ENCODE data around the gene SKOR2. TPM values are rescaled to one million over a fixed set of nuclear protein-coding genes. Genes with fewer than 3 reads are reported as not detected.
A peak's percentile ranks its signal among the peaks of the same experiment; 100 is the strongest.

SKOR2 gene
- total RNA-seq, 1 donor from 2014 or later: not detected

DNA sequence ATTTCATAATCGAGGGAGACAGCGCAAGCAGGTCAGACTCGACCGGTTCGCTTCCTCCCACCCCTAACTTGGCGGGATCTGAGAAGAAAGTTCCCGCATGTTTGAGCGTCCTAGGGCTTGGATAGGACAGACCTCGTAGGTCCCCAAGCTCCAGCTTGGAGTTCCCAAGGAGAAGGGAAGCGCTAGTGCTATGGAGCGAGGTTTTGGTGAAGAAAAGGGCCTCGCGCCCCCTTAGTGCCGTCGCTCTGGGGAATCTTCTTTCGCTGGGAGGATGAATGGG, 11.6 kb upstream of the SKOR2 start:
- H3K4me3 ChIP-seq (ENCODE audit: insufficient read depth, low read depth, low read length): peak overlapping the region; percentile 59
- no peak for TF ChIP-seq EZH2 (IDR thresholded peaks at IDR 0.05; ENCODE audit: insufficient read depth, low read length)
- TF ChIP-seq, protein P1, sequence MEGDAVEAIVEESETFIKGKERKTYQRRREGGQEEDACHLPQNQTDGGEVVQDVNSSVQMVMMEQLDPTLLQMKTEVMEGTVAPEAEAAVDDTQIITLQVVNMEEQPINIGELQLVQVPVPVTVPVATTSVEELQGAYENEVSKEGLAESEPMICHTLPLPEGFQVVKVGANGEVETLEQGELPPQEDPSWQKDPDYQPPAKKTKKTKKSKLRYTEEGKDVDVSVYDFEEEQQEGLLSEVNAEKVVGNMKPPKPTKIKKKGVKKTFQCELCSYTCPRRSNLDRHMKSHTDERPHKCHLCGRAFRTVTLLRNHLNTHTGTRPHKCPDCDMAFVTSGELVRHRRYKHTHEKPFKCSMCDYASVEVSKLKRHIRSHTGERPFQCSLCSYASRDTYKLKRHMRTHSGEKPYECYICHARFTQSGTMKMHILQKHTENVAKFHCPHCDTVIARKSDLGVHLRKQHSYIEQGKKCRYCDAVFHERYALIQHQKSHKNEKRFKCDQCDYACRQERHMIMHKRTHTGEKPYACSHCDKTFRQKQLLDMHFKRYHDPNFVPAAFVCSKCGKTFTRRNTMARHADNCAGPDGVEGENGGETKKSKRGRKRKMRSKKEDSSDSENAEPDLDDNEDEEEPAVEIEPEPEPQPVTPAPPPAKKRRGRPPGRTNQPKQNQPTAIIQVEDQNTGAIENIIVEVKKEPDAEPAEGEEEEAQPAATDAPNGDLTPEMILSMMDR (IDR thresholded peaks at IDR 0.05; ENCODE audit: insufficient read depth, low read depth, low read length): peak; percentile 7
- peak overlapping the region; percentile 81 for H3K4me2 ChIP-seq (ENCODE audit: low read length)
- no peaks in the 10 kb centered on the region for H3K79me2 ChIP-seq (ENCODE audit: insufficient read depth, low read length)
- Mint-ChIP-seq H3K4me3 (ENCODE audit: unreplicated experiment) (no peak overlapping the region), H3K27me3 (ENCODE audit: low read depth, unreplicated experiment) (peaks cover 76% of the 10 kb centered on the region), H3K36me3 (ENCODE audit: low read depth, unreplicated experiment) (peaks cover 2% of the 10 kb centered on the region), H3K9me3 (ENCODE audit: unreplicated experiment) (peaks cover 23% of the 10 kb centered on the region), H3K27ac (ENCODE audit: unreplicated experiment) (no peak overlapping the region), H3K4me1 (ENCODE audit: low read depth, unreplicated experiment) (no peaks in the 10 kb centered on the region)
- no peak overlapping the region for H3K9ac ChIP-seq (ENCODE audit: low read length)
- H3K27me3 ChIP-seq (ENCODE audit: insufficient read depth, low read length): peaks cover 53% of the 10 kb centered on the region
- H4K20me1 ChIP-seq (ENCODE audit: insufficient read depth, low read length): no peaks in the 10 kb centered on the region
- H3K9me3 ChIP-seq (ENCODE audit: insufficient read depth, low read depth, low read length): no peaks in the 10 kb centered on the region
- no peak overlapping the region for H3K27ac ChIP-seq (ENCODE audit: low read depth, low read length)
- H3K4me1 ChIP-seq (ENCODE audit: insufficient read depth, low read length): peaks cover 4% of the 10 kb centered on the region
- H3K36me3 ChIP-seq (ENCODE audit: insufficient read depth, low read length): no peaks in the 10 kb centered on the region
- DNase-seq (ENCODE audit: low read depth) (no peak), FAIRE-seq (no peak)
- peak overlapping the region; percentile 26 for H2AFZ ChIP-seq (ENCODE audit: low read depth, low read length)

DNA sequence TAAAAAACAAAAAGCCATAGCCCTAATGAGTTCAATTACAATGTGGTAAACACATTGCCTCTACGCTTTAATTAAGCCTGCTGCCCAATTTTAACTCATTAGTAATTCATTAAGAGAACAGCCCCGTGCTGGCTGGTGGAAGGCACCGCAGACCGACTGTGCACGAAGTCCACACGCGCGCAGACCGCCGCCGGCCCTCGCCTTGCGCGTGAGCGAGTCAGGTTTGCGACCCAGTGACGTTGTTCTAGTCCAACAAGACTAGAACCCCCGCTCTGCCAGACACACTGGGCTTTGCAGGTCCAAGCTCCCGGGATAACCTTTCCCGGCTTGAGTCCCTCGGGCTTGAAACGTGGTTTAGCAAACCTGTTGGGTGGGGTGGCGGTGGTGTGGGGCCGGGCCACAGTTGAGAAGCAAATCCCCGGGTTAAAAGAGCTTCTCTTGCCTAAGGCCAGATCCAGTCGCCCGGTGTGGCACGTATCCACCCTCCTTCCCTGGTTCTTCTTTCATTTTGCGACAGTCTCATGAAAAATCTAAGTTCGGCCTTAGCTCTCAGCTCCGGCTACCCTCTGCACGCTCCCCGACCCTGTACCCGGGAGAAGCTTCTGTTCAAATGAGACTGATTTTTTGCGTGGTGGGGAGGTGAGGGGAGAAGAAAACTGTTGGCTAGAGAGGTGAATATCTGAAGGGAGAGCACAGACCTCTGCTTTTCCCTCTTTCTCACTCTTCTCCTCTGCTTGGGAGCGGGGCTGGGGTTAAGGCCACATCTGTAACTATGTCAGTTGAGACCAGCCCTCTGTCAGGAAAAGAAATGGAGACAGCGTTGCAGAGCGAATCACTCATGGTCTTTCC, 11.1 kb upstream of the SKOR2 start:
- H3K27me3 Mint-ChIP-seq (ENCODE audit: low read depth, unreplicated experiment): peaks cover 74% of the 10 kb centered on the region
- no peak overlapping the region for H3K4me3 Mint-ChIP-seq (ENCODE audit: unreplicated experiment)
- H2AFZ ChIP-seq (ENCODE audit: low read depth, low read length): peak overlapping the region; percentile 26

More for the DNA sequence above, 11.1 kb upstream of the SKOR2 start:
- Histone ChIP-seq H3K79me2 (ENCODE audit: insufficient read depth, low read length) (no peaks in the 10 kb centered on the region), H3K27ac (ENCODE audit: low read depth, low read length) (no peak overlapping the region), H3K36me3 (ENCODE audit: insufficient read depth, low read length) (no peaks in the 10 kb centered on the region), H3K9ac (ENCODE audit: low read length) (no peak overlapping the region), H3K9me3 (ENCODE audit: insufficient read depth, low read depth, low read length) (no peaks in the 10 kb centered on the region), H3K27me3 (ENCODE audit: insufficient read depth, low read length) (peaks cover 53% of the 10 kb centered on the region), H3K4me2 (ENCODE audit: low read length) (peak overlapping the region; percentile 81), H4K20me1 (ENCODE audit: insufficient read depth, low read length) (no peaks in the 10 kb centered on the region), H3K4me1 (ENCODE audit: insufficient read depth, low read length) (peaks cover 4% of the 10 kb centered on the region), H3K4me3 (ENCODE audit: insufficient read depth, low read depth, low read length) (no peak overlapping the region)
- H3K9me3 Mint-ChIP-seq (ENCODE audit: unreplicated experiment): peaks cover 23% of the 10 kb centered on the region
- H3K36me3 Mint-ChIP-seq (ENCODE audit: low read depth, unreplicated experiment): peaks cover 2% of the 10 kb centered on the region
- peak overlapping the region; percentile 34 for H3K27ac Mint-ChIP-seq (ENCODE audit: unreplicated experiment)
- H3K4me1 Mint-ChIP-seq (ENCODE audit: low read depth, unreplicated experiment): no peaks in the 10 kb centered on the region
- DNase-seq (ENCODE audit: low read depth) (no peak), FAIRE-seq (no peak)
- TF ChIP-seq, protein P1 (IDR thresholded peaks at IDR 0.05; ENCODE audit: insufficient read depth, low read depth, low read length): no peak
- peak; percentile 49 for TF ChIP-seq EZH2 (IDR thresholded peaks at IDR 0.05; ENCODE audit: insufficient read depth, low read length)

Measured in astrocyte (in vitro differentiated cells and primary cell).